ENCODE results near the gene NPM1. TPM values are rescaled to one million over a fixed set of nuclear protein-coding genes. Genes with fewer than 3 reads are reported as not detected.

Gene NPM1
- total and polyA plus RNA-seq, 2 of the 13 experiments (the other 11 are each of a cell fraction or from before 2014, with no cell fraction given): 2,047 to 3,353 TPM

- no peak for FAIRE-seq
- WGBS (ENCODE audit: low lambda C conversion rate): 53% methylated on average over 14 of the region's 14 CpGs
- H3K27ac ChIP-seq (ENCODE audit: extremely low read length, insufficient read depth, low read length): no peak overlapping the region
Measured at GRCh38 chr5:171425596-171426244, 38.1 kb downstream of the NPM1 start.

GRCh38 chr5:171426266-171426665 lies 38.6 kb downstream of the NPM1 start:
- Histone ChIP-seq H3K9me3 (ENCODE audit: low read length) (no peaks in the 10 kb centered on the region), H3K9ac (ENCODE audit: insufficient read depth, low read depth, low read length) (no peak overlapping the region), H4K20me1 (ENCODE audit: insufficient read depth, low read length) (no peaks in the 10 kb centered on the region), H3K4me1 (ENCODE audit: insufficient read depth, low read length) (no peaks in the 10 kb centered on the region), H3K4me2 (ENCODE audit: low read depth, low read length) (no peak overlapping the region), H3K27ac (ENCODE audit: extremely low read length, insufficient read depth, low read length) (no peak overlapping the region), H3K27me3 (ENCODE audit: control insufficient read depth in 1 of 2, insufficient read depth in 2 of 2, low read length in 2 of 2) (peaks cover 2 to 11% of the 10 kb centered on the region in 2 experiments; a peak in 4 of 5 replicates), H3K36me3 (replicated peaks in 1 of 2; ENCODE audit: control insufficient read depth in 1 of 2, insufficient read depth in 2 of 2, low read length in 2 of 2) (no peaks in the 10 kb centered on the region), H3K79me2 (ENCODE audit: insufficient read depth, low read length) (no peaks in the 10 kb centered on the region), H2AFZ (ENCODE audit: low read length) (no peak overlapping the region), H3K4me3 (replicated peaks in 1 of 3; ENCODE audit: insufficient read depth in 1 of 3, low read depth in 2 of 3, low read length in 3 of 3) (no peak overlapping the region)
- BruUV-seq (replicated peaks): no TSS peak
- ATAC-seq (no peak), DNase-seq (ENCODE audit: low spot score) (no peak), FAIRE-seq (no peak)
- WGBS (ENCODE audit: low lambda C conversion rate): 0% methylated on average over 1 of the region's 4 CpGs
- ChIA-PET CTCF (ENCODE audit: low intra/inter-chr PET ratio, low total read pairs) (no interaction called here), POLR2A (no interaction called here)
- intact Hi-C loops (cut with micrococcal nuclease; ENCODE audit: unreplicated experiment): no loop called here
- in situ Hi-C loops (cut with HindIII; ENCODE audit: extremely low pct_ligation_motif_present, low pct_unique_long_range_greater_than_20kb): loop anchor here (10.0 kb wide), 1 partner anchor 169 kb away; no protein-coding TSS in a partner anchor
- no peak for TF ChIP-seq ZNF205 (CRISPR knock-in tag; IDR thresholded peaks at IDR 0.05)
- TF ChIP-seq MAFG (CRISPR knock-in tag; IDR thresholded peaks at IDR 0.05): no peak
- TF ChIP-seq ZNF274 (CRISPR knock-in tag; IDR thresholded peaks at IDR 0.05): no peak
- no peak for TF ChIP-seq ZBTB7B (CRISPR knock-in tag; IDR thresholded peaks at IDR 0.05)
- TF ChIP-seq ZBTB25 (CRISPR knock-in tag; IDR thresholded peaks at IDR 0.05): no peak
- no peak for TF ChIP-seq FOXO4 (CRISPR knock-in tag; conservative IDR thresholded peaks at IDR 0.05)
- no peak for TF ChIP-seq ZNF710 (CRISPR knock-in tag; IDR thresholded peaks at IDR 0.05; ENCODE audit: borderline replicate concordance)

More at GRCh38 chr5:171425596-171426244, 38.1 kb downstream of the NPM1 start:
- ATAC-seq (no peak), DNase-seq (ENCODE audit: low spot score) (no peak)
- H3K79me2 ChIP-seq (ENCODE audit: insufficient read depth, low read length): no peaks in the 10 kb centered on the region
- no peak overlapping the region for H2AFZ ChIP-seq (ENCODE audit: low read length)
- no peak overlapping the region for H3K4me2 ChIP-seq (ENCODE audit: low read depth, low read length)
- ChIA-PET CTCF (ENCODE audit: low intra/inter-chr PET ratio, low total read pairs) (no interaction called here), POLR2A (no interaction called here)
- H3K27me3 ChIP-seq (ENCODE audit: control insufficient read depth in 1 of 2, insufficient read depth in 2 of 2, low read length in 2 of 2): peaks cover 2 to 16% of the 10 kb centered on the region in 2 experiments; a peak in 4 of 5 replicates
- intact Hi-C loops (cut with micrococcal nuclease; ENCODE audit: unreplicated experiment): no loop called here
- BruUV-seq (replicated peaks): no TSS peak
- H3K4me1 ChIP-seq (ENCODE audit: insufficient read depth, low read length): no peaks in the 10 kb centered on the region
- H3K4me3 ChIP-seq (replicated peaks in 1 of 3; ENCODE audit: insufficient read depth in 1 of 3, low read depth in 2 of 3, low read length in 3 of 3): no peak overlapping the region
- H4K20me1 ChIP-seq (ENCODE audit: insufficient read depth, low read length): no peaks in the 10 kb centered on the region
- H3K9ac ChIP-seq (ENCODE audit: insufficient read depth, low read depth, low read length): no peak overlapping the region
- in situ Hi-C loops (cut with HindIII; ENCODE audit: extremely low pct_ligation_motif_present, low pct_unique_long_range_greater_than_20kb): loop anchor here (10.0 kb wide), 1 partner anchor 169 kb away; no protein-coding TSS in a partner anchor
- 0 out of 2 replicates have a peak, but pooled peaks have one; percentile 1 for TF ChIP-seq MNT (IDR thresholded peaks at IDR 0.05)
- TF ChIP-seq PPARG (CRISPR knock-in tag; conservative IDR thresholded peaks at IDR 0.05): no peak
- H3K9me3 ChIP-seq (ENCODE audit: low read length): no peaks in the 10 kb centered on the region
- H3K36me3 ChIP-seq (replicated peaks in 1 of 2; ENCODE audit: control insufficient read depth in 1 of 2, insufficient read depth in 2 of 2, low read length in 2 of 2): no peaks in the 10 kb centered on the region

Data from HepG2 (cell line).